Mesenteric fat pad (tissue), 1 donor: Measurements from ENCODE around the gene KCNK4. TPM values are rescaled to one million over a fixed set of nuclear protein-coding genes. Genes with fewer than 3 reads are reported as not detected.
A peak's percentile ranks its signal among the peaks of the same experiment; 100 is the strongest.

Source experiments
- DNase-seq: peaks from one replicate; pipeline ENCODE4 v3.0.0-alpha.2; 2020; ENCODE audit warnings: low spot score
- total RNA-seq: library from RNA; stranded (reverse); fragmentation: NEBNext Ultra II Directional; extraction: Animal tissue kit (Norgen Biotek cat#: 25700); gene quantifications from one replicate; pipeline ENCODE4 v1.2.1, GENCODE V29; 2021
- donor health status: DM: yes; HTN: yes; CAD: no.

KCNK4 gene
- total RNA-seq, 1 donor from 2014 or later: not detected

DNA sequence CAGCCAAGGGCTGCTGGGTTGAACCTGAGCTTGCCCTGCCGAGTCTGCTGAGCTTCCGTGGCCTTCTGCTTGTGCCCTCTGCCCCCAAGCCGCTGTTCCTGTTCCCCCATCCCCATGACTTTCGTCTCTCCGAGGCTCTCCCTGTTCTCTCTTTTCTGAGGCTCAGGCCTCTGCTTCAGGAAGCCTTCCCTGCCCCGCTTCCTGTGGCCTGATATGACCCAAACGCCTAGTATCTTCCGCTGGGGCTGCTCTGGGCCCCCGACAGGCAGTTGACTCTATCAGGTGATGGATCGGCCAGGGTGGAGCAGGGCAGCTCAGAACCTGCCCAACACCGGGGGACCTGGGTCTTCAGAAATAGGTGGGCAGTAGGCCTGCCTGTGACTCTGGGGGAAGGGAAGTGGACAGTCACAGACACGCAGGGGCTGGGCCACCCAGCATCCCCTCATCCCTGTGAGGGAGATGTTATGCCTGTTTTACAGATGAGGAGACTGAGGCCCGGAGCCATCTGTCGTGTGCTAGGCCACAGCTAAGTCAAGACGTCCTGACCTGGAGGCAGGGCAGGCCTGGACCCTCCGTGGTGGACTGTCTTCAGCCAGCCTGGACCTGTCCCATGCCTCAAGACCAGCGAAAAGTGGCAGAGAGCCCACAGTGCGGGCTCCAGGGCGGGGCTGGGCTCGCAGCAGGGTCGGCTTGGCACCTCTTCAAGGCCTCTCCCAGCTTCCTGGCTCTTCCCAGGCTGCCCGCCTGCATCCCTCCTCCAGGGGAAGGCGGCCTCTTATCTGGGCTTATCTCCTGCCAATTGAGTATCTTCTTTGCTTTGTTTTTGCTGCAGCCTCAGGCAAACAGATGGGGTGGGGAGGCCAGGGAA lies 22.8 kb upstream of the KCNK4 start:
- DNase-seq: no peak

DNA sequence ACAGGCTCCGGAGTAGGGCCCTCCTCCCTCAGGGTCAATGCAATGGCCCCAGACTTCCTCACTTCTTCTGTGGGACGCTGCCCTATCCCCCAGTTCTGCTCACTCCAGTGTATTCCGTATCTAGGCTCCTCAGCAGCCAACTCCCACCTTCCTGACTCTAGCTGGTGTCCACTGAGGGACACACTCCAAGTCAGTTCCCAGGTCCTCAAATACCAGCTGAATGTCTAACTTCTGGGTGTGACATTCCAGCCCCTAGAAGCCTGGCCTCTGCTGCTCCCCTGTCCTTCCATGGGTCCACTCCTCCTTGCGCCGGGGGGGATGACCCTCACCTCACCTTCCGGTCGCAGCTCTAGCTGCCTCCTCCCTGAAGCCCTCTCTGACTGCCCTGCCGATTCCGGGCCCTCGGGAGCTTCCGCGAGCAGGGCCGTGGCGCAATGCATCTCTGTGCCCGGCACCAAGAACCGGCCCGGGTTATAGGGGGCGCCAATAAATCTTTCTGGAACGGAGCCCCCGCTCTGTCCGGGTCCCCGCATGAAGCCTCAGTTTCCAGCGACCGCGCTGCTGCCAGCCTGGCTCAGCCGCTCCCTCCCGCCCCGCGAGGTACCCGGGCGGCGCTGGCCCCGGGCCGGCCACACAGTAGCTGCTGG lies 22.1 kb upstream of the KCNK4 start:
- no peak for DNase-seq

DNA sequence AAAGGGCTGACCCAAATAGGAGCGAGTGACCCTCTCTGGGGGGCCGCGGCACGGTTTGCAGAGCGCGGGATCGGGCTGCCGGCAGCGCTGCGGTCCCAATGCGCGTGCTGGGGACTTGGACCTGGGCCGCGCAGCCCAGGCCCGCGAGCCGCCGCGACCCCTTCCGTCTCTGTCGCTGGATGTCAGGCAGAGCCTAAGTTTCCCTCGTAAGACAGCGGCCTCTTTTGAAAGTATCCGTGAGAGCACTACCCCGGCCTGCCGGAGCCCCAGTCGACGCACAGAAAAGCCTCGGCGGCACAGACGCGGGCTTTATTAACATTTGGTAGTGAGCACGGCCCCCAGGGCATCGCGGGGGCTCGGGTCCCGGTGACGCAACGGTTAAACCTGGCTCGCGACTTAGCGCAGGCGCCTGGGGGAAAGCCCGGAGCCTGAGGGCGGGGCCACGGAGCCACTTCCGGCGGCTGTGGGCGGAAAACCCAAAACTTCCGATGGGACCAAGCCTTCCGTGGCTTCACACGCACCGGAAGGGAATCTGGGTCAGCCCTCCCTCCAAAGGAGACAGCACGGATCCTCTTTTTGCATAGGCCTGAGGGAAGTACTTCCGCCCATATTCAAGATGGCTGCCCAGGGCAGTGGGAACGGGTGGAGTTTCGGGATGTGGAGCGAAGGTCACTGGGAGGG lies 21.4 kb upstream of the KCNK4 start:
- DNase-seq: peak; percentile 99

DNA sequence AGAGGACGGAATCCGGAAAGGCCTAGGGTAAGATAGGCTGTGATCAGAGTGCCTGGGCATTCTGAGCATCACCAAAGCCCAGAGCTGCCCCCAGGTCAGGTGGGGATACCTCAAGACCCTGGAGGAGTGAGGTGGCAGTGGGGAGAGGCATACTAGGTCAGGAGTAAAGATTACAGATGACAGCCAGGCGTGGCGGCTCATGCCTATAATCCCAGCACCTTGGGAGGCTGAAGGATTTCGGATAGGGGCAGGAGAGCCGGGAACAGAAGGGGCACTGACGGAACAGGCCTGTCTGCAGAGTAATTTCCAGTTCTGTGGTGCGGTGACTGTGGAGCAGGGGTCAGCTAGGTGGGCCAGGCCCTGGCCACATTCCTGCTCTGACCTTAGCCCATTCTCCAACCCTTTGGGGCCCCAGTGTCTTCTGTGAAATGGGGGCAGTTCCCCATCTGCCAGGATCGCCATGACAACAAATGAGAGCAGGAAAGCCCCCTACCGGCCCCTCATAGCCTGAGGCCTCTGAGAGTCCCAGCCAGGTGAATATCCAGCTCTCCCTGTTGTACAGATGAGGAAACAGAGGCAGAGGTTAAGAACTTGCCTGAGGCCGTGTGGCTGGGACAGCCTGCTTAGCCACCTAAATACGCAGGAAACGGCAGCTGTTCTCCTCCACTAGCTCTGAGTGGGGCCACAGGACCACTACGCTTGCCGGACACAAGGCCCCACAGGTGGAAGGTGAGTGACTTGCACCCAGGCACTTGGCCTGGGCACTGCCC lies 15.9 kb upstream of the KCNK4 start:
- no peak for DNase-seq

DNA sequence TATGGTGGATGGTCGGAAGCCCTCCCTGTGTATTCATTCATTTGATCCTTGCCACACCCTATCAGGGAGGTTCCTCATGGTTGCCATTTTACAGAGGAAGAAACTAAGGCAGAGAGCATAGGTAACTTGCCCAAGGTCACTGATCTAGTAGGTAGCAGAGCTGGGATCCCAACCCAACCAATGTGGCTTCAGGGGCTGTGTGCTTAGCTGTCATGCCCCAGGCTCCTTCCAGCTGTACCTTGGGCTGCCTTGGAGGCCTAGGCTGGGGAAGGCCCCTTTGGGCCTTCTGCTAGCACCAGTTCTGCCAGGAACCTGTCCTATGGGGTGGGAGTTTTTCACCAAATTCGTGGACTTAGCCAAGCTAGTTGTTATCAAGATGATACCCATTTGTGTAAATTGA lies 15.3 kb upstream of the KCNK4 start:
- no peak for DNase-seq

DNA sequence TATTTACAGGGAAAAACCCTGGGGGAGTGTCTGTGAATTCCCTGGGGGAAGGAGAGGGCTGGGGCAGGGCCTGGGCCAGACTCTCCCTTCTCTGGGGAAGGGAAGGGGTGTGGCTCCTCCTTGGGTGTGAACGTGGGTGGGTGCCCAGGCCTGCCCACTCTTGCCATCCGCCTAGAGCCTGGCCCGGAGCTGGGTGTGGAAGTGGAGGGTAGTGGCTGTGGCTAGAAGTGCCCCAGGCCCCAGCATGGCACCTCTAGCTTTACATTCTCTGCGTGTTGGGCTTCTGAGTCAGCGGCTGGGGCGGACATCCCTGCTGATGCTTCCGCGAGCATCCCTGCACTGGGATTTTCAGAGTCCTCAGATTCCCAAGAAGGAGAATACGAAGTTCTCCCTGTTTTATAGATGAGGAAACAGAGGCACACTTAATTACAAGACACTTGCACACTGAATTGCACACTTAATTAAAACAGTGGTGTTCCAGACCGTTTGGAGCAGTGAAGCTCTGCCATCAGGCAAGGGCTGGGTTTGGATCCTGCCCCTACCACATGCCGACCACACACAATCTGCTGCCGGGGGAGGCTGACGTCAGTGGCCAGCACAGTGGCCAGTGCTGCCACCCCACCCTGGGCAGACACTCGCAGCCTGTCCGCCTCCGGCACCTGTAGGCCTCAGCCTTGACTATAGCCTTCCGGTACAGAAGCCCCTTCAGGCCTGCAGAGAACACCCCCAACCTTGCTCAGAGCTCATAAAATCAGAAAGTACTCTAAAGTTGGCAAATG lies 14.3 kb upstream of the KCNK4 start:
- no peak for DNase-seq

DNA sequence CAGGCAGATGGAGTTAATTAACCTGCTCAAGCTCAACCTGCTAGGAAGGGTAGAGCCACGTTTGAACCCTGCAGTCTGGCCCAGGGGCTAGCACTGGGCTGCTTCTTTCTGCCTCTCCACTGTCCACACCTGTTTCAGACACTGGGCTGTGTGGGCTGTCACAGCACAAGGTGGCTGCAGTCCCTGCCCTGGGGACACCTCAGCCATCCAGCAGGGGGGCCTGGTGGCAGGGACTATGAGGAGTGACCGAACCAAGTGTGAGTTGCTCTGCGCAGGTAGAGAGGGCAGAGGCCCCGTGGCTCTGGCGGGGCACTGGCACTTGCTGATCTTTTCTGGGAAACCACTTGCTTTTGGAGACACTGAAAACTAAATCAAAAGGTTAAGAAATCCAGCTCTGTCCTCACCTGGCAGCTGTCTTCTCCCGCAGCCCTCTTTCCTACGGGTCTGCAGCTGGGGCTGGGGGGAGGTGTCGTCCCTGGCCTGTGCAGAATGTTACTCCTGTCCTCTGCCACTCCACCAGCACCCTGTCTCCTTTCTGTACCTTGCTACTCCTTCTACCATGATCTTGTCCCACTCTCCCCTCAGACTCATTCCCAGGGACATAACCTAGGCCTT lies 12.4 kb upstream of the KCNK4 start:
- DNase-seq: no peak

DNA sequence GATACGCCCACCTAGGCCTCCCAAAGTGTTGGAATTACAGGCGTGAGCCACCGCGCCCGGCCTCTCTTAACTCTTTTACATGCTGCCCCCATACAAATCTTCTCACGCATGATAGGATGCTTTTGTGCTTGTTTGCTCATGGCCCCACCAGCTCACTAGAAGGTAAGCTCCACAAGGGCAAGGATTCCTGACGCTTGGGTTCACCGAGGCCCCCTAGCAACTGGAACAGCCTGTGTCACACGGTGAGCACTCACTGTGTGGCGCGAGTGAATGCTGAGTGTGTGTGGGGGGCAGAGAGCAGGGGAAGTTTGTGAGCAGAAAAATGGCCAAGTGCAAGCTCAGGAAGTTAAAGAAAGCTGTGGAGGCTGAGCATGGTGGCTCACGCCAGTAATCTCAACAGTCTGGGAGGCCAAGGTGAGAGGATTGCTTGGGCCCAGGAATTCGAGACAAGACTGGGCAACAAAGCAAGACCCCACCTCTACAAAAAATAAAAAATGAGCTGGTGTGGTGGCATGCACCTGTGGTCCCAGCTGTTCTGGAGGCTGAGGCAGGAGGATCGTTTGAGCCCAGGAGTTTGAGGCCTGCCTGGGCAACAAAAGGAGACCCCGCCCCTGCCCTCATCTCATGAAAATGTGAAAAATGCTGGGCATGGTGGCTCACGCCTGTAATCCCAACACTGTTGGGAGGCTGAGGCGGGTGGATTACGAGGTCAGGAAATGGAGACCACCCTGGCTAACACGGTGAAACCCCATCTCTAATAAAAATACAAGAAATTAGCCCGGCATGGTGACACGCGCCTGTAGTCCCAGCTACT lies 8.9 kb upstream of the KCNK4 start:
- DNase-seq: no peak

DNA sequence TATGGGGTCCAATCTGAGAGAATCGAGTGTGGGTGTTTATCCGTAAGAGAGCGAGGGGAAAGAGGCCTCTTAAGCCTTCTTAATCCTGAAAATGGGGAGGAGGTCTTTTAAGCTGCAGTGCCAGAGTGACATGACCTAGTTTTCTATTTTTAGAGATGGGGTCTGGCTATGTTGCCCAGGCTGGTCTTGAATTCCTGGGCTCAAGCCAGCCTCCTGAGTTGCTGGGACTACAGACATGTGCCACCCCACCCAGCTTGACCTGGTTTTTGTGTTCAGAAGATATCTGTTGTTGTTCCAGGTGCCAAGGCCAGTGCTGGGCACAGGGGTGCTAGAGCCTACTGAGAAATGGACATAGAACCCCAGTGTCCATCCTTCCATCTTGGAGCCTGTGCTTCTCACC lies 8.0 kb upstream of the KCNK4 start:
- no peak for DNase-seq

DNA sequence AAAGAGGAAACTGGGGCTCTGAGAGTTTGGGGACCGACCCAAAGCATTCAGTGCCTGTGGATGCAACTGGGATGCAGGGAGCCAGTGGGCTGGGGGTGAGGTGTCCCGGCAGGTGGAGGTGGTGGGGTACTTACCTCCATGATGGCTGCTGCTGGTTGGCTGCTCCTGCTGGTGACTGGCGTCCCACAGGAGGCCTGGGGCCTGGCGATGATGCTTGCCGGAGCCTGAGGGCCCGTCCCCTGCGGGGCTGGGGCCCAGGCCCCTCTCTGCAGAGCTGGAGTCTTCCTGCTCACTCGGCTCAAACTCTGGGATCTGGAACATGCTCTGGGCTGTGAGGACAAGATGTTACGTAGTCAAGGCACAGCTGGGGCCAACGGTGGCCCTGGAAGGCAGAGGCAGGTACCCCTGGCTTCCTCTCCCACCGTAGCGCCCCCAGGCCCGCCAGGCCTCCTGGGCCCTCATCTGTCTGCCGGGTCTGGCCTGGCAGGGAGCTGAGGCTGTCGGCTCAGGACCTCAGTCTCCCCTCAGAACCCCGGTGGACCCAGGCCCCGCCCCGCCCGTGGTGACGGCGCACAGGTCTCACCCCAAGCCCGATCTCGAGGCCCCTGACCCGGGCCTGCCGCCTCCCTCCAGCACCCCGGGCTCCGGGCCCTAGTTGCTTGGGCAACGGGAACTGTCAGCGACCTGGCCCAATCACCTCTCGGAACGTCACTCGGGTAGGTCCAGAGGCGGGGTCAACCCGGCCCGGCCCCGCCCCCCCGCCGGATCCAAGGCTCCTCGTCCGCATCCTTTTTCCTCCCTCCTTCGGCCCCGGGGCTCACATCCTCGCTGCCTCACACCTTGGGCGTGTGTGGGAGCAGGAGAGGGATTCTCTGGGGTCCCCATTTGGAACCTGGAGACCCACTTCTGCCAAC lies 6.8 kb upstream of the KCNK4 start, which contains the start of gene BAD:
Gene BAD, minus strand, starts transcription at position 618 of the 914 bp plus-strand sequence. Its CDS starts 297 bp downstream, at position 321.
- peak; percentile 98 for DNase-seq

DNA sequence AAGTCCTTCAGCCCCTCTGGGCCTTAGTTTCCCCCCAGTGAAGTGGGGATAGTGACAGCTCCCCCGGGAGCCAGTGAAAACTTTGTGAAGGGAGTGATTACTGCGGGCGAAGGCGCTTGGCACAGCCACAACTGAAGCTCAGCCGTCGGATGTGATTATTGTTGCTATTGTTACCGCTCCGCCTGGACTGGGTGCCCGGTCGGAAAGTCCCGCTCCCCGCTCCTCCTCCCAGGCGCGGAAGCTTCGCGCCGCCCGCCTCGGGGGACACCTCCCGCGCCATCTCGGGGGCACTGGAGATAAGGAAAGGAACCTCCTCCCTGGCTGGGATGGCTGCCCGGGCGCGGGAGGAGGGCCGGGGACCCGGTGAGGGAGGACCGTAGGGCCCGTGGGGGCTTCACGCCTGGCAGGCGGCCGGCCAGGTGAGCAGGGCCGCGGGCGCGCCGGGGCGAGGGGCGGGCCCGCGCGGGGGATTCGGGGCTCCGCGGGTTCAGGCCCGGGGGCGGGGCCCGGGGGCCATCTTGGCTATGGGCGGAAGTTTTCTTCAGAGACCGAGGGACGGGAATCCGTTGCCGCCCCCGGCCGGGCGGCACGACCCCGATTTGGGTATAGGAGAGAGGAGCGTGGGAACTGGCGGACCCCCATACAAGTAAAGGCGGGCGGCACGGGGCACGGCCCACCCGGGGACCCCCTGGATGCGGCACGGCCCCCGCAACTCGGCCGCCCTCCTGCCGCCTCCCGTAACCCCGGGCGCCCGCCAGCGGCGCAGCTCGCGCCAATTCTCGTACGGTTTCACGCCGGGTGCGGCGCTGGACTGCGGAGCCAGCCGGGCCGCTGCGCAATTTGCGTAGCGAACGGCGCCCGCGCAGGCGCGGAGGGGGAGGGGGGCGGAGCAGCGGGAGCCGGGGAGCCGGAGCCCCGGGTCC lies 5.9 kb upstream of the KCNK4 start, which contains the start of gene GPR137:
Gene GPR137, plus strand, starts transcription at position 887 of the 923 bp plus-strand sequence. CDS start 677 bp downstream, outside the sequence.
- peak; percentile 97 for DNase-seq

DNA sequence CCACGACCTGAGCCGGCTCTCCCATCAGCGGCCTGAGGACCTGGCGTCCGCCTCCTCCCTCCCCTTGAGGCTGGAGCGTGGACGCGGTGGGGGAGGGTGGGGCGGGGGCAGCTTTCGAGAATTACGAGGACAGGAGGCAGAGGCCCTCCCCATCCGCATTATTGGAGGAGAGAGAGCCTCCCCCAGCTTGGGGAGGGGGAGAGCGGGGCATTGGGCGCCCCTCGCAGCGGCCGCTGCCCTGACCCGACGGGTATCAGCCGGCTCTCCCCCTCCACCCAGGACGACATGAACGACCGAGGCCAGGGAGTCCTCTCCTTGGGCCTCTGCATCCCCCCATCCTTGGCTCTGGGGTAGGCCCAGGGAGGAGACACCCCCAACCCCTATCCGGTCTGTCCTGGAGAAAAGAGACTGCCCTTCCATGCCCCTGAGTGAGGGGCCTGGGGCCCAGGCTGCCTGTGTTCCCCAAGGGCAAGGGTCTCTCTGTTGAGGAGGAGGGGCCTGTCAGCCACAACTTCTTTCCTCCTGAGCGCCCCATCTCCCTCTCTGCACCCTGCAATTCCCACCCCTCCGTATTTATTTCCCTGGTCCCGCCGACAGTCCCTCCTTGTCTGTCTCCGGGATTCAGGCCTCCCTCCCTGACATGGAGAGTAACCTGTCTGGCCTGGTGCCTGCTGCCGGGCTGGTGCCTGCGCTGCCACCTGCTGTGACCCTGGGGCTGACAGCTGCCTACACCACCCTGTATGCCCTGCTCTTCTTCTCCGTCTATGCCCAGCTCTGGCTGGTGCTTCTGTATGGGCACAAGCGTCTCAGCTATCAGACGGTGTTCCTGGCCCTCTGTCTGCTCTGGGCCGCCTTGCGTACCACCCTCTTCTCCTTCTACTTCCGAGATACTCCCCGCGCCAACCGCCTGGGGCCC lies 5.0 kb upstream of the KCNK4 start:
- DNase-seq: no peak

DNA sequence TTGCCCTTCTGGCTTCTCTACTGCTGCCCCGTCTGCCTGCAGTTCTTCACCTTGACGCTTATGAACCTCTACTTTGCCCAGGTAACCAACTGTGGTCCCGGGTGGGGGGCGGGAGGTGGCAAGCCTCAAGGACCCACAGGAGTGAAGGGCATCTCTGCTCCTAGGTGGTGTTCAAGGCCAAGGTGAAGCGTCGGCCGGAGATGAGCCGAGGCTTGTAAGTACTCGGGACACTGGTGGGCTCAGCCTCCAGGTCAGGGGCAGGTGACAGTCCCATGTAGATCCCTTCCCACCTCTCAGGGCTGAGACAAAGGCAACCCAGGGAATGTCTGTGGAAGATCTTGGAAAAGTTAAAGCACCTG lies 4.3 kb upstream of the KCNK4 start:
- no peak for DNase-seq

DNA sequence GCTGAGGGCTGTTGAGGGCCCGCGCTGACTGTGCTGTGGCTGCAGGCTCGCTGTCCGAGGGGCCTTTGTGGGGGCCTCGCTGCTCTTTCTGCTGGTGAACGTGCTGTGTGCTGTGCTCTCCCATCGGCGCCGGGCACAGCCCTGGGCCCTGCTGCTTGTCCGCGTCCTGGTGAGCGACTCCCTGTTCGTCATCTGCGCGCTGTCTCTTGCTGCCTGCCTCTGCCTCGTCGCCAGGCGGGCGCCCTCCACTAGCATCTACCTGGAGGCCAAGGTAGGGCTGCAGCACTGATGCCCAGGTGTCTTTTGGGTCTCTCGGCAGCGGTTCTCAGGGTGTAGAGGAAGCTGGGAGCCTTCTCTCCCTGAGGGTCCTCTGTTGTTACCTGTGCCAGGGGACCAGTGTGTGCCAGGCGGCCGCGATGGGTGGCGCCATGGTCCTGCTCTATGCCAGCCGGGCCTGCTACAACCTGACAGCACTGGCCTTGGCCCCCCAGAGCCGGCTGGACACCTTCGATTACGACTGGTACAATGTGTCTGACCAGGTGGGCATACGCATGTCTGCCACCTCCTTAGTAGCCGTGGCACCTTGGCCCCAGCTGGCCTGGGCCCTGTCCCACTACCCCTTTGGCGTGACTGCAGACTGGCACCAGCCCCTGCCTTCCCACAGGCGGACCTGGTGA lies 3.3 kb upstream of the KCNK4 start:
- no peak for DNase-seq

DNA sequence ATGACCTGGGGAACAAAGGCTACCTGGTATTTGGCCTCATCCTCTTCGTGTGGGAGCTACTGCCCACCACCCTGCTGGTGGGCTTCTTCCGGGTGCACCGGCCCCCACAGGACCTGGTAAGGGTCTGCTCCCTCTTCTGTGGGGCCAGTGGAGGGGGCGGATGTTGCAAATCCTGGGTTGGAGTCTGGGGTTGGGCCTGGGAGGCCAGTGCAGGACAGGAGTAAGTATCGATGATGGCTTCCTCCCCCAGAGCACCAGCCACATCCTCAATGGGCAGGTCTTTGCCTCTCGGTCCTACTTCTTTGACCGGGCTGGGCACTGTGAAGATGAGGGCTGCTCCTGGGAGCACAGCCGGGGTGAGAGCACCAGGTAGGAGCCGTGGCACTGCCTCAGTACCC lies 2.8 kb upstream of the KCNK4 start:
- DNase-seq: no peak
